Muscle of leg (tissue), 11 donors: ENCODE data around the gene SYNPO2. TPM values are rescaled to one million over a fixed set of nuclear protein-coding genes. Genes with fewer than 3 reads are reported as not detected.

Experiments
- DNase-seq: peaks from one replicate; pipeline ENCODE4 v3.0.0; 2013
- H3K27ac ChIP-seq: one replicate; pipeline ENCODE4 v1.5.1; 2013; ENCODE audit warnings: mild to moderate bottlenecking, low read length, control low read depth
- H3K27me3 ChIP-seq: one replicate; pipeline ENCODE4 v1.6.1; 2013; ENCODE audit warnings: low read length; ENCODE audit not compliant: control insufficient read depth, insufficient read depth
- H3K36me3 ChIP-seq: one replicate; pipeline ENCODE4 v1.6.1; 2013; ENCODE audit warnings: low read length; ENCODE audit not compliant: control insufficient read depth, insufficient read depth
- H3K4me1 ChIP-seq: one replicate; pipeline ENCODE4 v1.6.1; 2013; ENCODE audit warnings: low read length; ENCODE audit not compliant: control insufficient read depth, insufficient read depth
- H3K4me3 ChIP-seq: one replicate; pipeline ENCODE4 v1.5.1; 2013; ENCODE audit warnings: low read length, control low read depth
- H3K9me3 ChIP-seq: replicated peaks from 2 replicates; pipeline ENCODE4 v1.6.1; 2013; ENCODE audit warnings: low read depth, low read length; ENCODE audit not compliant: control insufficient read depth
- WGBS: methylation state at CpG from one replicate; pipeline ENCODE4 v1.1.5; 2013; ENCODE audit warnings: missing lambda C conversion rate; ENCODE audit not compliant: insufficient coverage; 5-methylcytosine and 5-hydroxymethylcytosine counted together
- polyA plus RNA-seq, 8 donors: library from polyadenylated mRNA; unstranded; fragments of 120-200 nt; gene quantifications; one replicate each; pipeline versions ENCODE4 v1.2.1 to v1.2.3, GENCODE V29; 2013; ENCODE audit warnings: inconsistent platforms in 1 of 8, low replicate concordance in 1 of 8; ENCODE audit not compliant: insufficient read length in 8 of 8, insufficient read depth in 1 of 8
- total RNA-seq: library from RNA; stranded (reverse); fragments of 120-200 nt; gene quantifications from one replicate; pipeline ENCODE4 v1.2.4, GENCODE V29; 2013

SYNPO2 gene
- total and polyA plus RNA-seq, 9 donors = 53.6 to 120 (median 93.9) TPM

GRCh38 chr4:118927974-118928373, 39.3 kb downstream of the SYNPO2 start:
- H3K27me3 ChIP-seq = no peaks in the 10 kb centered on the region
- H3K27ac ChIP-seq = no peak overlapping the region
- no CpG with 5 or more reads among the region's 1 CpG for whole genome bisulfite sequencing
- no peak overlapping the region for H3K4me3 ChIP-seq
- H3K4me1 ChIP-seq = no peaks in the 10 kb centered on the region
- no peaks in the 10 kb centered on the region for H3K36me3 ChIP-seq
- DNase-seq = peak; percentile 22
- H3K9me3 ChIP-seq = no peaks in the 10 kb centered on the region

DNA sequence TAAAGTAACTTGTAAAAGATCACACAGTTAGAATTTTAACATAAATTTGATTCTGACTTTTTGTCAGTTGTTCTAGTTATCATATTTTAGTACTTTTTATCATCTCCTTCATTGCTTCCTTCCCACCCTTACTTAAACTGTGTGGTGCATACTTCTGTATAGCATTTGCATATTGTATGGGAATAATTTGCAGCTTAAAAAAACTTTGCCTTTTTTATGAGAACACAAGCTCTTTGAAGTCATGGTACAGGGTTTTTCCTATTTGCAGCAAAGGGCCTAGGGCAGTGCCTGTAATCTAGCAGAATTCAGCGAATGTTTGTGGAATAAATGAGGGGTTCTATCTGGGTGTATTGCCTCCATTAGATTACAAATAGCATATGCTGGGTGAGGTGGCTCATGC, 41.6 kb downstream of the SYNPO2 start:
- Histone ChIP-seq H3K36me3 (no peaks in the 10 kb centered on the region), H3K9me3 (no peaks in the 10 kb centered on the region), H3K27me3 (no peaks in the 10 kb centered on the region), H3K27ac (no peak overlapping the region), H3K4me3 (no peak overlapping the region), H3K4me1 (no peaks in the 10 kb centered on the region)
- DNase-seq = no peak
- no CpG with 5 or more reads among the region's 1 CpG for WGBS

DNA sequence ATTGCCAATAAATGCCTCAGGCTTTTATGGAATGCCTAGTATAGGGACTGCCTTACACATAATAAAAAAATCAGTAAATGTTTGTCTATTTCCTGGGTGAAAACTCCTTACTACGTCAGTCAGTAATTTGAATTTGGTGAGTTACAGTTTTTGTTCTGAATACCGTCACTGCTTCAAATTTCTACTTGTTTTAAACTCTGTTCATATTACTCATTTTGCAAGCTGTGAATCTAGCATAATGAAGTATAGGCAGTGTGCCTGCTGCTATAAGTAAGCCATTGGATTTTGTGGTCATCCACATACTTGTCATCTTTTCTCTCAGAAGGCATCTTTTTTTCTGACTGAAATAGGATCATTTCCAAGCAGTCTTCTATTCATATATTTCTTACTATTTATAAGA, 43.1 kb downstream of the SYNPO2 start:
- WGBS = no CpG with 5 or more reads among the region's 2 CpGs
- no peaks in the 10 kb centered on the region for H3K4me1 ChIP-seq
- H3K27ac ChIP-seq = no peak overlapping the region

DNA sequence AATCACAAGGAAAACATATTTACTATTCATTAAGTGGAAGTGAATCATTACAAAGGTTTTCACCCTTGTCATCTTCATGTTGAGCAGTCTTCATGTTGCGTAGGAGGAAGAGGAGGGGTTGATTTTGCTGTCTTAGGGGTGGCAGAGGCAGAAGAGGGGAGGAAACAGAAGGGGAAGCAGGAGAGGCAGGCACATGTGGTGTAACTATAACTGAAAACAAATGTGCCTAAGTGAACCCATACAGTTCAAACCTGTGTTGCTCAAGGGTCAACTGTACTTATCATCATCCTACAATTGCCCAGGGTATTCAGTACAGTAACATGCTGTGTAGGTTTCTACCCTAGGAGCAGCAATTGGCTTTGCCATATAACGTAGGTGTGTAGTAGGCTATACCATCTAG, 47.2 kb downstream of the SYNPO2 start:
- 80% methylated on average over 1 of the region's 2 CpGs for WGBS
- H3K4me1 ChIP-seq = no peaks in the 10 kb centered on the region

More for the DNA sequence above, 43.1 kb downstream of the SYNPO2 start:
- no peaks in the 10 kb centered on the region for H3K36me3 ChIP-seq
- no peaks in the 10 kb centered on the region for H3K27me3 ChIP-seq
- no peak for DNase-seq
- H3K9me3 ChIP-seq = no peaks in the 10 kb centered on the region
- no peak overlapping the region for H3K4me3 ChIP-seq

DNA sequence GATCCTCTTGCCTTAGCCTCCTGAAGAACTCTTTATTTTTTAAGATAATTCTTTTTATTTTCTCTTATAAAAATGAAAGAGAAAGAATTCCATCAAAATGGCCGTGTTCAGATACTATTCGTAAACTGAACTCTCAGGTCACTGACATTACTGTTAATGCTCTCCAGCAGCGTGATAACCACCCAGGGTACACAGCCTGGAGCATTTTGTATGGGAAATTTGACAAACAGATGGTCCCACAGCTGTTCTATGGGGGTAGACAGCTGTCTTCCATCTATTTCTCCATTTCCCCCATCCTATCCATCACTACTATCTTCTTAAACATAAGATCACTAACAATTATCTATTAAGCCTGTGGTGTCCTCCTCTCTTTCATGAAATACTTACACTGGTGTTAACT, 47.8 kb downstream of the SYNPO2 start:
- no CpG with 5 or more reads among the region's 3 CpGs for WGBS
- Histone ChIP-seq H3K36me3 (no peaks in the 10 kb centered on the region), H3K27me3 (no peaks in the 10 kb centered on the region), H3K4me3 (no peak overlapping the region), H3K9me3 (no peaks in the 10 kb centered on the region), H3K27ac (no peak overlapping the region), H3K4me1 (no peaks in the 10 kb centered on the region)
- DNase-seq = no peak

More for the DNA sequence above, 47.2 kb downstream of the SYNPO2 start:
- Histone ChIP-seq H3K4me3 (no peak overlapping the region), H3K36me3 (no peaks in the 10 kb centered on the region), H3K27ac (no peak overlapping the region), H3K9me3 (no peaks in the 10 kb centered on the region), H3K27me3 (no peaks in the 10 kb centered on the region)
- no peak for DNase-seq

GRCh38 chr4:118939169-118939783, 50.6 kb downstream of the SYNPO2 start:
- WGBS = 81% methylated on average over 4 of the region's 10 CpGs
- Histone ChIP-seq H3K9me3 (no peaks in the 10 kb centered on the region), H3K27ac (no peak overlapping the region), H3K27me3 (no peaks in the 10 kb centered on the region), H3K4me3 (no peak overlapping the region), H3K36me3 (no peaks in the 10 kb centered on the region), H3K4me1 (no peaks in the 10 kb centered on the region)
- no peak for DNase-seq

DNA sequence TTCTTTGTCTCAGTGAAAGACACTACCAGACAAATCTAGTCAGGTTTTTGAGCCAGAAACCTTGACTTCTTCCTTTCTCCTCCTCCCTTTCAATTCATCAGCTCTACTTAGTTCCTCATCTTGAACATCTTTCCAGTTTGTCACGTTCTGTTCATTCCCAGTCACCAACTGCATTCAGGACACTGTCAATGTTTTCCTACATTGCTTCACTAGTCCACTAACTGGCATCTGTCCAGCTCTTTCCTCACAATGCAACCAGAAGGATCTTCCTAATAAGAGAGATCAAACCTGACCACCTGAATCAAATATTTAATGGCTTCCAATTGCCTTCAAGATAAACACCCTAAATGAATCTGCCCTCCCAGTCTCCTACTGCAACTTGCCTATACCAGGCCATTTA, 52.5 kb downstream of the SYNPO2 start:
- peak; percentile 17 for DNase-seq
- no peaks in the 10 kb centered on the region for H3K4me1 ChIP-seq
- WGBS = 61% methylated on average over 1 of the region's 1 CpG
- no peaks in the 10 kb centered on the region for H3K9me3 ChIP-seq
- no peaks in the 10 kb centered on the region for H3K27me3 ChIP-seq
- H3K27ac ChIP-seq = no peak overlapping the region
- no peaks in the 10 kb centered on the region for H3K36me3 ChIP-seq
- no peak overlapping the region for H3K4me3 ChIP-seq

GRCh38 chr4:118941799-118942198, 53.1 kb downstream of the SYNPO2 start:
- Histone ChIP-seq H3K9me3 (no peaks in the 10 kb centered on the region), H3K27me3 (no peaks in the 10 kb centered on the region), H3K27ac (no peak overlapping the region), H3K36me3 (no peaks in the 10 kb centered on the region), H3K4me1 (no peaks in the 10 kb centered on the region), H3K4me3 (no peak overlapping the region)
- no peak for DNase-seq
- WGBS = 44% methylated on average over 5 of the region's 6 CpGs

- Histone ChIP-seq H3K27me3 (no peaks in the 10 kb centered on the region), H3K4me1 (no peaks in the 10 kb centered on the region), H3K9me3 (no peaks in the 10 kb centered on the region), H3K27ac (no peak overlapping the region), H3K4me3 (no peak overlapping the region), H3K36me3 (no peaks in the 10 kb centered on the region)
- DNase-seq = no peak
- WGBS = no CpG with 5 or more reads among the region's 1 CpG
Observed at GRCh38 chr4:118942465-118942864, 53.8 kb downstream of the SYNPO2 start.

DNA sequence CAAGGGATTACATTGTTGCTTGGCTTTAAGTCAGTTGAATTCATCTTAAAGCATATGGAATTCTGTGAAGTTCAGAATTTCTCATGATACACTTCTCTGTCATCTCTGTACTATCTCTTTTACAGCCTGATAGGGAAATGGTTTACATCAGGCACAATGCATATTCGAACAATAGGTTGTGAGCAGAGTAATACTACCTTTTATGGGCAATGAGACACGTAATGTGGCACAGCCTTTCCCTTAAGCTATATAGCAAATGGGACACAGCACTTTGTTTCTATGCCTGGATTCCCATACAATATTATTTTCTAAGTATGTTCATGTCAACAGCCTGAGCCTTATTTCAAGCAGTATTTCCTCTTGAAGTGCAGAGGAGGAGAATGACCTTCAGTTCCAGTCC, 58.4 kb downstream of the SYNPO2 start:
- no peaks in the 10 kb centered on the region for H3K4me1 ChIP-seq
- H3K27me3 ChIP-seq = no peaks in the 10 kb centered on the region
- H3K9me3 ChIP-seq = no peaks in the 10 kb centered on the region
- no peaks in the 10 kb centered on the region for H3K36me3 ChIP-seq
- WGBS = no CpG with 5 or more reads among the region's 2 CpGs
- no peak overlapping the region for H3K27ac ChIP-seq
- DNase-seq = no peak
- H3K4me3 ChIP-seq = no peak overlapping the region
